ENCODE results near the gene DOCK9.

GRCh38 chr13:98749501-98749900, 228.4 kb downstream of the DOCK9 start:
- TF ChIP-seq CTCF (IDR thresholded peaks at IDR 0.05; ENCODE audit: insufficient read depth, low read depth, low read length) (no peak), EZH2 (IDR thresholded peaks at IDR 0.05; ENCODE audit: insufficient read depth, low read length) (no peak)
